MG63 (cell line): ENCODE measurements around the gene RNF187. TPM values are rescaled to one million over a fixed set of nuclear protein-coding genes. Genes with fewer than 3 reads are reported as not detected.

Experiments used
- DNase-seq: peaks from one replicate; pipeline ENCODE4 v3.0.0-alpha.2; 2020
- H3K27me3 ChIP-seq: fragments of 250-450 bp; sonication (Bioruptor Pico); 2 replicates; pipeline ENCODE4 v1.5.1; 2020; ENCODE audit warnings: mild to moderate bottlenecking, moderate library complexity
- H3K36me3 ChIP-seq: fragments of 250-450 bp; sonication (Bioruptor Pico); 2 replicates; pipeline ENCODE4 v1.5.1; 2020; ENCODE audit warnings: mild to moderate bottlenecking, moderate library complexity
- H3K4me3 ChIP-seq: fragments of 250-450 bp; sonication (Bioruptor Pico); 2 replicates; pipeline ENCODE4 v1.5.1; 2020; ENCODE audit warnings: mild to moderate bottlenecking, moderate library complexity
- H3K9me3 ChIP-seq: fragments of 250-450 bp; sonication (Bioruptor Pico); 2 replicates; pipeline ENCODE4 v1.5.1; 2020; ENCODE audit warnings: mild to moderate bottlenecking, moderate library complexity
- total RNA-seq: library from RNA; depleted of rRNA; stranded (reverse); fragments of >200 nt; shearing (Covaris generic); gene quantifications from 2 replicates; pipeline ENCODE4 v1.2.3, GENCODE V29; 2014; ENCODE audit warnings: low replicate concordance

The RNF187 gene
- total RNA-seq, 1 experiment from 2014 or later: 133 TPM

- no peak for DNase-seq
- H3K27me3 ChIP-seq: peaks cover 27% of the 10 kb centered on the region
- no peaks in the 10 kb centered on the region; the same call in 1 of the 2 replicates for H3K9me3 ChIP-seq
- H3K36me3 ChIP-seq: no peaks in the 10 kb centered on the region
- no peak overlapping the region for H3K4me3 ChIP-seq
These were observed 25.6 kb downstream of the RNF187 start for GRCh38 chr1:228512781-228513198.

GRCh38 chr1:228513236-228513900, 26.2 kb downstream of the RNF187 start:
- Histone ChIP-seq H3K27me3 (peaks cover 32% of the 10 kb centered on the region), H3K36me3 (no peaks in the 10 kb centered on the region), H3K4me3 (no peak overlapping the region), H3K9me3 (no peaks in the 10 kb centered on the region)
- no peak for DNase-seq

- Histone ChIP-seq H3K4me3 (no peak overlapping the region), H3K27me3 (peaks cover 39% of the 10 kb centered on the region), H3K36me3 (no peaks in the 10 kb centered on the region), H3K9me3 (no peaks in the 10 kb centered on the region)
- DNase-seq: no peak
These were observed 27.2 kb downstream of the RNF187 start for GRCh38 chr1:228514421-228514820.

- no peaks in the 10 kb centered on the region for H3K36me3 ChIP-seq
These were observed 28.1 kb downstream of the RNF187 start for GRCh38 chr1:228515200-228515834.

DNA sequence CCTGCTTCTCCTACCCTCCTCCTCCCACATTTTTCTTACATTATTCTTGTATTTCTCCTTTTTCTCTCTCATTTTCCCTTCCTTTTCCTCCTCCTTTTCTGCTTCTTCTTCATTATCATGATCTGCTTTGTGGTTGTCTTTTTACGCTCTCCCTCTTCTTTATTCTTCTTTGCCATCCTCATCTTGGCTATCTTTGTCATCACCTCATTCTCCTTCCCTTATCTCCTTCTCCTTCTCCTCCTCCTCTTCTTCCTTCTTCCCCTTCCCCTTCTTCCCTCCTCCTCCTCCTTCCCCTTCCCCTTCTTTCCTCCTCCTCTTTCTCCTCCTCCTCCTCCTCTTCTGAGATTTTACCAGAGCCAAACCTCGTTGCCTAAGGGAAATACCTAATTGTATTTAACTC, 30.5 kb downstream of the RNF187 start:
- no peak for DNase-seq
- H3K36me3 ChIP-seq: no peaks in the 10 kb centered on the region
- H3K4me3 ChIP-seq: no peak overlapping the region
- H3K9me3 ChIP-seq: peaks cover 6% of the 10 kb centered on the region; the same call in 1 of the 2 replicates
- H3K27me3 ChIP-seq: peaks cover 43% of the 10 kb centered on the region

More at GRCh38 chr1:228515200-228515834, 28.1 kb downstream of the RNF187 start:
- DNase-seq: peak; percentile 15
- Histone ChIP-seq H3K9me3 (no peaks in the 10 kb centered on the region), H3K27me3 (peaks cover 43% of the 10 kb centered on the region), H3K4me3 (no peak overlapping the region)

DNA sequence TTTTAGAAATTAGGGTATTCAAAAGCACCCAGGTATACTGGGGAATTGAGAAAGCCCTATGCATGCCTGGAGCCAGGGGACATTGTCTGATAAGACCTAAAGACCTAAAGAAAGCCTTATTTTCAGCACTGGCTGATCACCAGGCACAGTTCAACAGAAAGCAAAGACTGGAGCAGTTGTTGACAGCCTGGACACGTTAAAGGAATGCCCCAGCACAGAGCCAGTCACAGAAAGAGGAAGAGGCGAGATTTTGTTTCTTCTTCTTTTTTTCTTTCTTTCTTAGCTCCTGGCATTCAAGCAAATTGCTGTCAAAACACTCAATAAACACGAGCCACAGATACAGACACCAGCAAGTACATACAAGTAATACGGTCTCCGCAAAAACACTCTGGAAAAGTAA, 40.4 kb downstream of the RNF187 start:
- H3K27me3 ChIP-seq: peaks cover 6% of the 10 kb centered on the region; the same call in 1 of the 2 replicates
- peaks cover 7% of the 10 kb centered on the region for H3K9me3 ChIP-seq
- H3K4me3 ChIP-seq: no peak overlapping the region
- DNase-seq: no peak
- no peaks in the 10 kb centered on the region for H3K36me3 ChIP-seq

DNA sequence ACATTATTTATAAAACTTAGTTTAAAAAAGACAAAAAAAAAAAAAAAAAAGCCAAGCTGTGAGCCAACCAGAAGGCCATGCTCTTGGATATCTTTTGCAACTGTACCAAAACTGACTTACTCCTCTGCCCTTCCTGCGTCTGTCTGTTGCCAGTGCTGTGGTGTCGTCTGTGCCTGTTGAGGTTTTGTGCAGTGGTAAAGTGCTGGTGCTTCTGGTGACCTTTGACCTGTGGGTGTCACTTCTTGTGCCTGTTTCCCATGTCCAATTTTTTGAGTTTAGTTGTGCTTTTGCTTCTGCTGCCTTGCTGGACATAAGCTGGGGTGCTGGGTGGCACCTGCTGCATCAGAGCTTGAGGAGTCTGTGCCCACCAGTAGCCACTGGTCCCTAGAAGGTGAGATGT, 41.4 kb downstream of the RNF187 start:
- Histone ChIP-seq H3K9me3 (peaks cover 2% of the 10 kb centered on the region; the same call in 1 of the 2 replicates), H3K4me3 (no peak overlapping the region), H3K36me3 (no peaks in the 10 kb centered on the region), H3K27me3 (peaks cover 5% of the 10 kb centered on the region; the same call in 1 of the 2 replicates)
- DNase-seq: no peak

DNA sequence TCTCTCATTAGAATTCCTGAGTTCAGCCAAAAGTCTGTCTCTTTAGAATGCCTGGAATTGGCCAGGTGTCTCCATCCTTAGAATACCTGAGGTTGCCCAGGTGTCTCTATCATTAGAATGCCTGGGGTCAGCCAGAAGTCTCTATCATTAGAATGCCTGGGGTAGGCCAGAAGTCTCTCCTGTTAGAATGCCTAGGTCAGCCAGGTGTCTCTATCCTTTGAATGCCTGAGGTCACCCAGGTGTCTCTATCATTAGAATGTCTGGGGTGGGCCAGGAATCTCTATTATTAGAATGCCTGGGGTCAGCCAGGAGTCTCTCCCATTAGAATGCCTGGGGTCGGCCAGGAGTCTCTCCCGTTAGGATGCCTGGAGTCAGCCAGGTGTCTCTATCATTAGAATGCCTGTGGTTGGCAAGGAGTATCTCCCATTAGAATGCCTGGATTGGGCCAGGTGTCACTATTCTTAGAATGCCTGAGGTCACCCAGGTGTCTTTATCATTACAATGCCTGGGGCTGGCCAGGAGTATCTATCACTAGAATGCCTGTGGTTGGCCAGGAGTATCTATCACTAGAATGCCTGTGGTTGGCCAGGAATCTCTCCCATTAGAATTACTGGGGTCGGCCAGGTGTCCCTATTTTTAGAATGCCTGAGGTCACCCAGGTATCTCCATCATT, 43.0 kb downstream of the RNF187 start:
- Histone ChIP-seq H3K27me3 (peaks cover 4% of the 10 kb centered on the region; the same call in 1 of the 2 replicates), H3K9me3 (no peaks in the 10 kb centered on the region), H3K36me3 (no peaks in the 10 kb centered on the region), H3K4me3 (no peak overlapping the region)
- DNase-seq: no peak

GRCh38 chr1:228530951-228531731, 44.0 kb downstream of the RNF187 start:
- H3K27me3 ChIP-seq: peaks cover 4% of the 10 kb centered on the region; the same call in 1 of the 2 replicates
- H3K9me3 ChIP-seq: no peaks in the 10 kb centered on the region
- no peak overlapping the region for H3K4me3 ChIP-seq
- H3K36me3 ChIP-seq: no peaks in the 10 kb centered on the region
- no peak for DNase-seq

DNA sequence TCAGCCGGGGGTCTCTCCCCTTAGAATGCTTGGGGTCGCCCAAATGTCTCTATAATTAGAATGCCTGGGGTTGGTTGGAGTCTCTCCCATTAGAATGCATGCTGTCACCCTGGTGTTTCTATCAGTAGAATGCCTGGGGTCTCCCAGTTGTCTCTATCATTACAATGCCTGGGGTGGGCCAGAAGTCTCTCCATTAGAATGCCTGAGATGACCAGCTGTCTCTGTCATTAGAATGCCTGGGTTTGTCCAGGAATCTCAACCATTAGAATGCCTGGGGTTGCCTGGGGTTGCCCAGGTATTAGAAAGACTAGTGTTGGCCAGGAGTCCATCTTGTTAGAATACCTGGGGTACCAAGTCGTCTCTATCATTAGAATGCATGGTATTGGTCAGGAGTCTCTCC, 51.6 kb downstream of the RNF187 start:
- H3K27me3 ChIP-seq: peaks cover 2% of the 10 kb centered on the region; the same call in 1 of the 2 replicates
- no peaks in the 10 kb centered on the region for H3K36me3 ChIP-seq
- no peak overlapping the region for H3K4me3 ChIP-seq
- H3K9me3 ChIP-seq: no peaks in the 10 kb centered on the region
- DNase-seq: no peak

DNA sequence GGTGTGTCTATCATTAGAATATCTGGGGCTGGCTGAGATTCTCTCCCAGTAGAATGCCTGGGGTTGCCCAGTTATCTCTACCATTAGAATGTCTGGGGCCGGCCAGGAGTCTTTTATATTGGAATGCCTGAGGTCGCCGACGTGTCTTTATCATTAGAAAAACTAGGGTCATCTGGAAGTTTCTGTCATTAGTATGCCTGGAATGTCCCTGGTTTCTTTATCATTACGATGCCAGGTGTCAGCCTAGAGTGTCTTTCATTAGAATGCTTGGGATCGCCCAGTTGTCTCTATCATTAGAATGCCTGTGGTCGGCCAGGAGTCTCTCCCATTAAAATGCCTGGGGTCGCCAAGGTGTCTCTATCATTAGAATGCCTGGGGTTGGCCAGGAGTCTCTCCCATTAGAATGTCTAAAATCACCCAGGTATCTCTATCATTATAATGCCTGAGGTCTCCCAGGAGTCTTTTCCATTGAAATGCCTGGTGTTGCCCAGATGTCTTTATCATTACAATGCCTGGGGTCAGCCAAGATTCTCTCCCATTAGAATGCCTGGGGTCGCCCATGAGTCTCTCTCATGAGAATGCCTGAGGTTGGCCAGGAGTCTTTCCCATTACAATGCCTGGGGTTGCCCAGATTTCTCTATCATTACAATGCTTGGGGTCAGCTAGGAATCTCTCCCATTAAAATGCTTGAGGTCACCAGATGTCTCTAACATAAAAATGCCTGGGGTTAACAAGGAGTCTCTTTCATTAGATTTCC, 53.2 kb downstream of the RNF187 start:
- no peak for DNase-seq
- Histone ChIP-seq H3K4me3 (no peak overlapping the region), H3K27me3 (peaks cover 15% of the 10 kb centered on the region), H3K9me3 (no peaks in the 10 kb centered on the region; the same call in 1 of the 2 replicates), H3K36me3 (no peaks in the 10 kb centered on the region)

GRCh38 chr1:228541725-228542124, 54.5 kb downstream of the RNF187 start:
- no peak for DNase-seq
- no peaks in the 10 kb centered on the region; the same call in 1 of the 2 replicates for H3K9me3 ChIP-seq
- H3K36me3 ChIP-seq: no peaks in the 10 kb centered on the region
- peaks cover 22% of the 10 kb centered on the region for H3K27me3 ChIP-seq
- no peak overlapping the region for H3K4me3 ChIP-seq

DNA sequence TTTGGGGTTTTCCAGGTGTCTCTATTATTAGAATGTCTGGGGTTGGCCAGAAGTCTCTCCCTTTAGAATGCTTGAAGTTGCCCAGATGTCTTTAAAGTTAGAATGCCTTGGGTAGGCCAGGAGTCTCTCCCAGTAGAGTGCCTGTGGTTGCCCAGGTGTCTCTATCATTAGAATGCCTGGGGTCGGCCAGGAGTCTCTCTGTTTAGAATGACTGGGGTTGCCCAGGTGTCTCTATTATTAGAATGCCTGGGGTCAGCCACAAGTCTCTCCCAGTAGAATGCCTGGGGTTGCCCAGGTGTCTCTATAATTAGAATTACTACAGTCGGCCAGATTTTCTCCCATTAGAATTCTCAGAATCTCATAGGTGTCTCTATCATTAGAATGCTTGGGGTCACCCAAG, 55.2 kb downstream of the RNF187 start:
- no peak for DNase-seq
- Histone ChIP-seq H3K36me3 (no peaks in the 10 kb centered on the region), H3K27me3 (peaks cover 22% of the 10 kb centered on the region), H3K4me3 (no peak overlapping the region), H3K9me3 (no peaks in the 10 kb centered on the region; the same call in 1 of the 2 replicates)

DNA sequence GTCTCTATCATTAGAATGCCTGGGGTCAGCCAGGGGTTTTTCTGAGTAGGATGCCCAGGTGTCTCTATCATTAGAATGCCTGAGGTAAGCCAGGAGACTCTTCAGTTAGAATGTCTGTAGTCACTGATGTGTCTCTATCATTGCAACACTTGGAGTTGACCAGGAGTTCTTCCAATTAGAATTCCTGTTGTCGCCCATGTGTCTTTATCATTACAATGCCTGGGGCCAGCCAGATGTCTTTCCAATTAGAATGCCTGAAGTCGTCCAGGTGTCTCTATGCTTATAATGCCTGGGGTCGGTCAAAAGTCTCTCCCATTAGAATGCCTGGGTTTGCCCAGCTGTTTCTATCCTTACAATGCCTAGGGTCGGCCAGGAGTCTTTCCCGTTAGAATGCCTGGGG, 55.8 kb downstream of the RNF187 start:
- Histone ChIP-seq H3K27me3 (peaks cover 22% of the 10 kb centered on the region), H3K9me3 (no peaks in the 10 kb centered on the region; the same call in 1 of the 2 replicates), H3K36me3 (no peaks in the 10 kb centered on the region), H3K4me3 (no peak overlapping the region)
- DNase-seq: no peak

DNA sequence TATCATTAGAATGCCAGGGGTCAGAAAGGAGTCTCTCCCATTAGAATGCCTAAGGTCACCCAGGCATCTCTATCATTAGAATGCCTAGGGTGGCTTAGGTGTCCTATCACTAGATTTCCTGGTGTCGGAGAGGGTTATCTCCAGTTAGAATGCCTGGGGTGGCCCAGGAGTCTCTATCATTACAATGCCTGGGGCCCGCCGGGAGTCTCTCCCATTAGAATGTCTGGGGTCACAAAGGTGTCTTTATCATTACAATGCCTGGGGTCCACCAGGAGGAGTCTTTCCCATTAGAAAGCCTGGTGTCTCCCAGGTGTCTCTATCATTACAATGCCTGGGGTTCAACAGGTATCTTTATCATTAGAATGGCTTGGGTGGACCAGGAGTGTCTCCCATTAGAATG, 56.2 kb downstream of the RNF187 start:
- no peak for DNase-seq
- Histone ChIP-seq H3K27me3 (peaks cover 22% of the 10 kb centered on the region), H3K4me3 (no peak overlapping the region), H3K36me3 (no peaks in the 10 kb centered on the region), H3K9me3 (no peaks in the 10 kb centered on the region; the same call in 1 of the 2 replicates)
